ENCODE measurements around the gene PUS1. TPM values are rescaled to one million over a fixed set of nuclear protein-coding genes. Genes with fewer than 3 reads are reported as not detected.

PUS1 gene
- total and polyA plus RNA-seq, 10 of the 15 experiments (the other 5 are each of a cell fraction or from before 2014, with no cell fraction given): 1.3 to 74.2 (median 25.4) TPM

DNA sequence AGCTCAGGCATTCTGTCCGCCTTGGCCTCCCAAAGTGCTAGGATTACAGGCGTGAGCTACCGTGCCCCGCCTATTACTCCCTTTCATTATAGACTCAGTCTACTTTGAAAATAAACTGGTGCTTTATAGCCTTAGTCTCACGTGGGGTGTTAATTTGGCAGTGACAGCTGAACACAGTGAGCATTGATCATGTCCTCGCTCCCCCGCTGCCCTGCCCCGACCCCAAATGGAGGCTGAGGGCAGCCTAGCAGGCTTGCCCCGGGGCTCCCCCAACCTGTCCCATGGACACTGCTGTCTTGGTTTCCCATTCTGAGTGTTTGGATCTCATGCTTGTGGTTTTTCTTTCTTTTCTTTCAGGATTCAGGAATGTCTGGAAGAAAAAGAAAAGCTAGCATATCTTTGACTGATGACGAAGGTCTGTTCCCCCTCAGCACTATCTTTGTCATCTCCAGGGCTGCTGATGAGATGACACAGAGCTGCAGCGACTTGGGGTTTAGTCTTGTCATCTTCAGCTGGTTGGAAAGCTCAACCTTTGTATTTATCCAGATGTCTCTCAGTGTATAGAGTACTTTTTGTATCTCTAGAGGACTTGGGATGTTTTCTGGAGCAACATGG, 62.8 kb downstream of the PUS1 start:
- no peaks in the 10 kb centered on the region for H4K20me1 ChIP-seq (ENCODE audit: control insufficient read depth, insufficient read depth)
- H3K27me3 ChIP-seq (replicated peaks in 1 of 2; ENCODE audit: control insufficient read depth in 2 of 2, insufficient read depth in 2 of 2, low read length in 1 of 2): no peaks in the 10 kb centered on the region
- ChIA-PET CTCF (no interaction called here), SMC1A (ENCODE audit: uncharacterized antibody, unreplicated experiment) (no interaction called here), RAD21 (ENCODE audit: unreplicated experiment) (no interaction called here), POLR2A (interaction anchor here (0.6 kb wide), 1 partner anchor 17 kb away, joined by 3 read pairs; no protein-coding TSS in a partner anchor)
- in situ Hi-C loops (cut with MboI): no loop called here
- H3K4me3 ChIP-seq: no peak overlapping the region
- BruUV-seq (replicated peaks): no TSS peak
- intact Hi-C loops (cut with micrococcal nuclease; ENCODE audit: unreplicated experiment): no loop called here
- TF ChIP-seq ZSCAN29 (IDR thresholded peaks at IDR 0.05) (no peak), HSF1 (IDR thresholded peaks at IDR 0.05; ENCODE audit: low read depth, low read length) (no peak), SRF (IDR thresholded peaks at IDR 0.05; ENCODE audit: low read depth in 2 of 2, low read length in 2 of 2) (no peak), NKRF (conservative IDR thresholded peaks at IDR 0.05) (no peak), TCF7 (IDR thresholded peaks at IDR 0.05; ENCODE audit: borderline replicate concordance) (no peak), E2F4 (IDR thresholded peaks at IDR 0.05; ENCODE audit: low read depth, low read length) (no peak), YBX1 (IDR thresholded peaks at IDR 0.05) (no peak)
- H2AFZ ChIP-seq (ENCODE audit: control insufficient read depth, low read depth, low read length): no peak overlapping the region
- peaks cover 9% of the 10 kb centered on the region for H3K4me1 ChIP-seq (ENCODE audit: control insufficient read depth, insufficient read depth, low read length)
- no peak overlapping the region for H3K9ac ChIP-seq (ENCODE audit: control insufficient read depth, insufficient read depth, low read length)
- H3K36me3 ChIP-seq (ENCODE audit: control insufficient read depth in 2 of 2, insufficient read depth in 2 of 2, low read length in 1 of 2): peaks cover 24% of the 10 kb centered on the region in 2 experiments
- H3K4me2 ChIP-seq (ENCODE audit: control insufficient read depth, insufficient read depth): no peak overlapping the region
- no peaks in the 10 kb centered on the region for H3K79me2 ChIP-seq (ENCODE audit: control insufficient read depth, insufficient read depth, low read length)
- ATAC-seq (no peak), FAIRE-seq (no peak), DNase-seq (ENCODE audit: low read depth, low spot score) (no peak)
- no peaks in the 10 kb centered on the region; the same call in 2 of the 3 replicates for H3K9me3 ChIP-seq (replicated peaks; ENCODE audit: control insufficient read depth, insufficient read depth, low read length)
- no peak overlapping the region for H3K27ac ChIP-seq (ENCODE audit: control insufficient read depth, insufficient read depth)
- 96% methylated on average over 11 of the region's 11 CpGs for WGBS (ENCODE audit: insufficient coverage, insufficient replicate concordance, low lambda C conversion rate, missing lambda C conversion rate)

Data from GM12878 (cell line).